HCT116 (cell line): Measurements from ENCODE around the gene ADD2.

Experiments
- CTCF ChIP-seq, 3 experiments: fragments of 200-600 bp in 1 of 3; sonication (generic) in 1 of 3; IDR thresholded peaks in 2 of 3; conservative IDR thresholded peaks in 1 of 3; 2 replicates each; pipeline ENCODE4 v1.5.1; 2012 to 2017; ENCODE audit warnings: low read depth in 2 of 3, low read length in 2 of 3, antibody characterized with exemption in 1 of 3, borderline replicate concordance in 1 of 3, control low read depth in 1 of 3, mild to moderate bottlenecking in 1 of 3, mixed read lengths in 1 of 3, mixed run types in 1 of 3, moderate library complexity in 1 of 3; ENCODE audit not compliant: insufficient read depth in 1 of 3
- EGR1 ChIP-seq: IDR thresholded peaks from 2 replicates; pipeline ENCODE4 v1.6.1; 2012; ENCODE audit warnings: low read depth
- POLR2A ChIP-seq: IDR thresholded peaks from 2 replicates; pipeline ENCODE4 v1.7.0; 2011; ENCODE audit warnings: borderline replicate concordance; ENCODE audit not compliant: insufficient read depth, insufficient read length; ENCODE audit errors: extremely low read depth
- POLR2AphosphoS5 ChIP-seq: IDR thresholded peaks from 2 replicates; pipeline ENCODE4 v1.6.1; 2011; ENCODE audit warnings: mild to moderate bottlenecking, low read depth, low read length, moderate library complexity
- RAD21 ChIP-seq: IDR thresholded peaks from 2 replicates; pipeline ENCODE4 v1.6.1; 2012; ENCODE audit warnings: low read depth, mild to moderate bottlenecking
- SIN3A ChIP-seq: IDR thresholded peaks from 2 replicates; pipeline ENCODE4 v1.6.1; 2012; ENCODE audit warnings: low read depth
- SP1 ChIP-seq: IDR thresholded peaks from 2 replicates; pipeline ENCODE4 v1.6.1; 2012; ENCODE audit warnings: low read depth
- ZNF274 ChIP-seq: fragments of 200-500 bp; sonication (Bioruptor generic); IDR thresholded peaks from 2 replicates; pipeline ENCODE4 v1.6.1; 2014; ENCODE audit warnings: mild to moderate bottlenecking, low read depth, low read length, inconsistent platforms
- TF ChIP-seq, protein P1 (sequence below): IDR thresholded peaks from 2 replicates; pipeline ENCODE4 v1.6.1; 2012

DNA sequence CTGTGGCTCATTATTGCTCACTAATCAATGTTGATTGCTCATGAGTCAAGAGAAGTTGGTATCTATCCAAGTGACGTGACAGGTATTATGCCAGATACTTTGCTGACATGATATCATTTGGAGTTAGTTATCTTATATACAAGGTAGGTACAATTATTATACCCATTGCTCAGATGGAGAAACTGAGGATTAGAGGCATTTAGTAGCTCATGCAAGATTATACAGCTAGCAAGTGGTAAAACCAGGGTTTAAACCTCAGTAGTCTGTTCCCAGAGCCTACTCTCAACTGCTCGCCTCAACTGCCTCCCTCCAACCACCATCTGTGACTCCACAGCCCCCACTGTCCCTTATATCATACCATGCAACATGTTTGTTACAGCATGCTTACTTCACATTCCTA lies 16.3 kb upstream of the ADD2 start:
- TF ChIP-seq CTCF (IDR thresholded peaks at IDR 0.05 in 2 of 3, conservative IDR thresholded peaks at IDR 0.05 in 1 of 3; ENCODE audit: borderline replicate concordance in 1 of 3, insufficient read depth in 1 of 3, low read depth in 2 of 3, low read length in 2 of 3) (no peak), ZNF274 (no peak), POLR2A (no peak), SIN3A (no peak), SP1 (no peak), POLR2AphosphoS5 (no peak), EGR1 (no peak), RAD21 (no peak)
- TF ChIP-seq, protein P1, sequence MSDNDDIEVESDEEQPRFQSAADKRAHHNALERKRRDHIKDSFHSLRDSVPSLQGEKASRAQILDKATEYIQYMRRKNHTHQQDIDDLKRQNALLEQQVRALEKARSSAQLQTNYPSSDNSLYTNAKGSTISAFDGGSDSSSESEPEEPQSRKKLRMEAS = no peak
